HL-60/S4 treated with retinoic acid at 250 ng/mL for 4 days and 3 days (cell line): ENCODE measurements around the gene IDUA.

Experiments used
- in situ Hi-C: fragments of 300-500 bp; cut with MboI; formaldehyde crosslinking; loops from 2 replicates; pipeline ENCODE4 v1.7.0; 2022; ENCODE audit warnings: low sequenced_read_pairs

Gene IDUA

GRCh38 chr4:1027915-1028238 lies 41.0 kb downstream of the IDUA start:
- in situ Hi-C loops: no loop called here

DNA sequence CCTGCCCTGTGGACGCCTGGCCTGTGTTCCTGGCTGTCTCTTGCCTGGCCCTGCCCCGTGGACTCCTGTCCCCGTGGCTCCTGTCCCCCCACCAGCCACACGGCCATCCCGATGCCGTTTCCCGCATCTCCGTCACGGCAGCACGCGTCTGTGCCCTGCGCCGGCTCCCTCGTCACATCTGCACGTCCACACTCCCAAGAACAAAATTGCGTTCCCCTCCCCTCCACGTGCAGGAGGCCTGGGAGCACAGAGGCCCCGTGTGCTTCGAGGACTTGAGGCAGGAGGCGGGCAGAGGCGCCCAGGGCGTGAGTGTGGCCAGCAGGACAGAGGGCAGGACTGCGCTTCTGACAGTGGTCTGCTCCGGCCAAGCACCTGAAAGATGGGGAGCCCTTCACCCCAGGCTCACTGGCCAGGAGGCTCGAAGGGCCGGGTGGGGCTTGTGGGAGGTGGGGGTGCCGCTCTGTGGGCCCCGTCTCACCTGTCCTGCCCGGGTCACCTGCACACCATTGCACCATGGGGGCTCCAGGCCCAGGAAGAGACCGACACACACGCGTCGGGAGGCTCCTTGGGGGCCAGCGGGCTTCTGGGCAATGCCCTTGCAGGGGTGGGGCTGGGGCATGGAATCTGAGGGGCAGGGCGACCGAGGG lies 41.9 kb downstream of the IDUA start:
- in situ Hi-C loops: no loop called here

DNA sequence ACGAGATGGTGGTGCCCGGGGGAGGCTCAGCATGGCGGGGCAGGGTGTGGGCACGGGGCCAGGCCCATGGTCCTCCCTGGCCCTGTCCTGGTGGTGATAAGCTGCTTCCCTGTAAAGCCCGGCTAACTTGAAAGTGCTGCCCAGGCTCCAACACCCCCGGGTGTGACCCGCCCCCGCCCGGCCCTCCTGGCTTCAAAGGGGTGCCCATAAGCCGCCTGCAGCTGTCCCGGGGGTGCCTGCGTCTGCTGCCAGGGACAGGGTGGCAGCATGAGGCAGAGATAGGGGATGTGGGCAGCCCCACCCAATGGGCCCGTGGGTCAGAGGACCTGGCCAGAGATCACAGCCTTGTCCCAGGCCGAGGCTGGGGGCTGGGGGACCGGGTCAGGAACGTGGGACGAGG lies 42.7 kb downstream of the IDUA start:
- in situ Hi-C loops: no loop called here

DNA sequence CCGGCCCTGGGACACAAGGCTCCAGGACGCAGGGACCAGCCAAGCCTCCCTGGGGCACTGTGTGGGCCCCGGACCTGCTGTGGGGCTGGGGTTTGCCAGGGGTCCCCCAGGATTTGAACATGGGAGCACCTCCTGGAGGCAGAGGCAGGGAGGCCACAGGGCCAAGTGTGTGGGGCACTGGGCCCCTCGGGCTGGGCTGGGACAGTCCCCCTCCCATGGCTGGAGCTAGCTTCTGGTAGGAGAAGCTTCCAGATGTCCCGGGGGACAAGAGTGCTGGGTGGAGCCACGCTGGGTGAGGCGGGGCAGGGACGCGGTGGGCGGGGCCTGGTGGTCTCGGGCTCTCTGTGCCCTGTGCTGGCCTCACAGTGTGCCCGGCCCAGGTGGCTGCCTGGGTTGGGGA lies 43.2 kb downstream of the IDUA start:
- in situ Hi-C loops: no loop called here

- in situ Hi-C loops: no loop called here
Measured at GRCh38 chr4:1030559-1030958, 43.7 kb downstream of the IDUA start.

DNA sequence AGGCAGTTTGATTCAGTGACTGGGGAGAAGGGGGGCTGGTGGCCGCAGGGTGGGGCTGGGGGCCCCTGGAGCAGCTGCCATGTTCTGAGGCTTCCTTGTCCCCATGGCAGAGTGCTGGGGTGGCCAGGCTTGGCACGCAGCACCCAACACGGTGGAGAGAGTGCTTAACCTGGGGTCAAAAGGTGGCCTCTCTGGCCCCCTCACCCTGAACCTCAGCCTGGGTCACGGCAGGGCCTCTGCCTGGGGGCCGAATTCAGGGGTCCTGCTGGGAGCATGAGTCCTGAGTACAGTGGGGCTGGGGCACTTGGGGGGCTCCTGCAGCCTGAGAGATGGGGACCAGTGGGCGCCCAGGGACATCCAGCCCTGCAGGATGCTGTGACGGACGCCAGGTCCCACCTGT lies 44.5 kb downstream of the IDUA start:
- in situ Hi-C loops: no loop called here

DNA sequence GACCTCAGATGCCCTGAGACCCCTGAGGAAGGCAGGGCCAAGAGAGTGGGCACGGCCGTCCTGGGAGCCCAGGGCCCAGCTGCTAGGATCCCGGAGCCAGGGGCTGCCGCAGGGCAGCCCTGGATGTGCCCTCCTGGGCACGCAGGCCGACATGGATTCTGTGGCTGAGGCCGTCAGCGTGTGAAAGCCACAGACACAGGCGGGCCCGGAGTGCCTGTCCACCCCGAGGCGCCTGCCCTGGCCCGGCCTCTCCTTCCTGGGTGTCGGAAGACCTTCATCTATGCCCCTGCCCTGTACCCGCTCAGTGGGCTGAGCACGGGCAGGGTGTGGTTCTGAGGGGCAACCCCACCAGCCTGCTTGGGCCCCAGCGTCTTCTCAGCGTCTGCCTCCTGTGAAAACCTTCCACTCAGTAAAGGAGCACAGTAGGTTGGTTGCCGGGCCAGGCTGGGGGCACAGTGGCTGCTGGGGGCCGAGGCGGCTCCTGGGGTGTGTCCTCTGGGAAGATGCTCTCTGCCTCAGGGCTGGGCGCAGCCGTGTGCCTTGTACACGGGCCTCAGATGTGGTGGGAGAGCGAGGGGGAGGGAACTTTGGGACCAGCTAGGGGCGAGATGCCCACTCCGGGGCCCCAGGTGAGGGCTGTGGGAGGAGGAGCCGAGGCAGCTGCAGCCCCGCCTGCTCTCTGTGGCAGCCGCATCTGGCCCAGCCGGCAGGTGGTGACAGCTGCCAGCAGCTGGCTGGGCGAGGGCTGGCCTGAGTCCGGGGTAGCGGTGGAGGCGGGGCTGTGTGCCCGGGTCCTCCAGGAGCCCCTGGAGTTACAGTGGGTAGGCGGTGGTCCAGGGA lies 45.3 kb downstream of the IDUA start:
- in situ Hi-C loops: no loop called here

GRCh38 chr4:1032861-1033260 lies 46.0 kb downstream of the IDUA start:
- in situ Hi-C loops: no loop called here

DNA sequence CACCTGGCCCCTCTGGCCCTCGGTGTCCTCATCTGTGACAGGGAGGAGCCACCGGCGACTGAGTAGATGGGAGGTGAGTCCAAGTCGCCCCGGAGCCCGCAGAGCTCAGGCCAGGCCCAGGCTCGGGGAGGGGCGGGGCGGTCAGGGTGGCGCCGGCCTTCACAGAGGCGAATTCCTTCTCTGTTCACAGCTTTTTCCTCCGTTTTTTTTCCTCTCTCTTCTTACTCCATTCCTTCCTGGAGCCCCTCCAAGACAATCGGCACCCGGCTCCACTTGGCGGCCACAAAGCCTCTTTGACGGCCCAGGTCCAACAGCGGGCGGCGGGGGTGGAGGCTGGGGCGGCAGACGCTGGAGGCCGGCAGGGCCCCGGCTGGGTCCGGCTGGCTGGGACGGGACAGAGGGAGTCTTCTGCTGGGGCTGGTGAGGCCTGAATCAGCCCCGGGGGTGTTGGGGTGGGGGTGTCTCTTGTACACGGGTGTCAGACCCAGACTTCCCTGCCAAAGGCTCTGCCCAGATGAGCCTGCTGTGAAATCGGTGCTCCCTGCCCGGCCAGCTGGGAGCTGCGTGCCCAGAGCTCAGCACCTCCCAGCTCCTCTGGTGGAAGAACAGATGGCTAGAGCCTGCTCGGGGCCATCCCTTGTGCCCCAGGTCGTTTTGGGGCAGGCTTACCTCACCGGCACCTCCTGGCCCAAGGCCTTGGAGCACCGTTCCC lies 47.2 kb downstream of the IDUA start:
- in situ Hi-C loops: no loop called here

DNA sequence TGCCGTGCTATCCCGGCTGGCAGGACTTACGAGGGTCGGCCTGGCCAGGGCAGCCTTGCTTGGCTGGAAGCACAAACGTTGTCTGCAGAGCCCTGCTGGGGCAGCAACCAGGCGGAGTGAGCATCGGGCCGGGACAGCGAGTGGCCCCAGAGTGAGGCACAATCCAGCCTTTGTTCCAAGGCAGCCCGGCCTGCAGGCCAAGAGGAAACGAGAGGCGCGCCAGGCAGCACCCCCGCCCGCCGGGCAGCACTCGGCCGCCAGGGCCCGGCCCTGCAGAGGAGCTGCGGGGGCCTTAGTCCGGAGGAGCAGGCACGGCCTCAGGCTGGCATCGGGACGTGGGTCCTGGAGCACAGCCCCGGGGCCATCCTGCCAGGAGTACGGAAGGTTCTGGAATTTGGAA lies 48.7 kb downstream of the IDUA start:
- in situ Hi-C loops: no loop called here

GRCh38 chr4:1036095-1036494 lies 49.3 kb downstream of the IDUA start:
- in situ Hi-C loops: no loop called here

DNA sequence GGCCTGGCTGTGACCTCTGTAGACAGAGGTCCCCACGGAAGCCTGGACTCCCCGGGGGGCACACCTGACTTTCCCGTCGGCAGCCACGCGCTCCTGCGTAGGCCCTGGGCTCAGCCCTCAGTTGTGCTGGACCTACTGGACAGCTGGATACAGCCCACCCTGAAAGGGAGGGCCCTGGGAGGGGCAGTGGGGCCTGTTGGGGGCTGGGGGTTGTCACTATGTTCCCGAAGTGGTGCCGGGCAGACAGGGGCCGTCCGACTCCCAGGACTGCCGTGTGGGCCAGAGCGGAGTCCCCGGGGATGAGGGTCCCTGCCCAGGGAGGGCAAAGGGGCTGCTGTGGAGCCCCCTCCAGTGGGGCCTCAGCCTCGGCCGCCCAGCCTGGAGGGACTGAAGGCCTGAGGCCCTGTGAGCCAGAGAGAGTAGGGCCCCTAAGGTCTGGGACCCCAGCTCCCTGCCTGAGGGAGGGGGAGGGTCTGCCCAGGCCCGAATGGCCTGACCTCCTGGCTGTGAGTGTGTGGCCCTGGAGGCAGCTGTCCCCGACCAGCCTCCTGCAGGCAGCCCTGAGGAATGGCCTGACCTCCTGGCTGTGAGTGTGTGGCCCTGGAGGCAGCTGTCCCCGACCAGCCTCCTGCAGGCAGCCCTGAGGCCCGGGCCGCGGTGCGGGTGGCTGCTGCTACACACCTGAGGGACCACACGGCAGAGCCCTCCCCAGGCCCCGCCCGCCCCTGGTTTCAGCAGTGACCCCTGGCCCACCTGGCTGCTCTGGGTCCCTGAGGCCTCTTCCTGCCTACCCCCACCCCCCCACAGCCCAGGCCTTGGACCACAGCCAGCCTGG lies 50.3 kb downstream of the IDUA start:
- in situ Hi-C loops: no loop called here

DNA sequence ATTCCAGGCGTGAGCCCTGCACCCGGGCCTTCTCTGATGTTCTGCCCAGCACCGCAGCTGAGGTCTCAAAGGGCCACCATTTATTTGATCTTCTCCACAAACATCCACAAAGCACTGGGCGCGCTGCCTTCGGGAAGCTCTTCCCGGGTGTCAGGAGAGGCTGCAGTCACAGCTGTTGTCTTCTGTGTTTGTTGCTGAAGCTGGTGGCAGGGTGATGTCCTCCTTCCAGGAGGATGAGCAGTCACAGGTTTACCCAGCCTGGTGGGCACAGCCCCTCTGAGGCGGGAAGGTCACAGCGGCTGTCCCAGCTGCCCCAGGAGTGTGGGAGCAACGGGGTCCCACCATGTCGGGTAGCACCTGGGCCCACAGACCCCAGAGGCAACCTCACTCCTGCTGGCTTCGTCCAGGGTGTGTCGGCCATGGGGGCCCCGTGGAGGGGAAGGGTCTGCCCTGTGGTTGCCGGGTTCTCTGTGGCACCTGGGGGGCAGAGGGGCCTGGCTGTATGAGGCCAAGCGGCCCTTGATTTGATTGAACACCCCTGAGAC lies 52.2 kb downstream of the IDUA start:
- in situ Hi-C loops: no loop called here

DNA sequence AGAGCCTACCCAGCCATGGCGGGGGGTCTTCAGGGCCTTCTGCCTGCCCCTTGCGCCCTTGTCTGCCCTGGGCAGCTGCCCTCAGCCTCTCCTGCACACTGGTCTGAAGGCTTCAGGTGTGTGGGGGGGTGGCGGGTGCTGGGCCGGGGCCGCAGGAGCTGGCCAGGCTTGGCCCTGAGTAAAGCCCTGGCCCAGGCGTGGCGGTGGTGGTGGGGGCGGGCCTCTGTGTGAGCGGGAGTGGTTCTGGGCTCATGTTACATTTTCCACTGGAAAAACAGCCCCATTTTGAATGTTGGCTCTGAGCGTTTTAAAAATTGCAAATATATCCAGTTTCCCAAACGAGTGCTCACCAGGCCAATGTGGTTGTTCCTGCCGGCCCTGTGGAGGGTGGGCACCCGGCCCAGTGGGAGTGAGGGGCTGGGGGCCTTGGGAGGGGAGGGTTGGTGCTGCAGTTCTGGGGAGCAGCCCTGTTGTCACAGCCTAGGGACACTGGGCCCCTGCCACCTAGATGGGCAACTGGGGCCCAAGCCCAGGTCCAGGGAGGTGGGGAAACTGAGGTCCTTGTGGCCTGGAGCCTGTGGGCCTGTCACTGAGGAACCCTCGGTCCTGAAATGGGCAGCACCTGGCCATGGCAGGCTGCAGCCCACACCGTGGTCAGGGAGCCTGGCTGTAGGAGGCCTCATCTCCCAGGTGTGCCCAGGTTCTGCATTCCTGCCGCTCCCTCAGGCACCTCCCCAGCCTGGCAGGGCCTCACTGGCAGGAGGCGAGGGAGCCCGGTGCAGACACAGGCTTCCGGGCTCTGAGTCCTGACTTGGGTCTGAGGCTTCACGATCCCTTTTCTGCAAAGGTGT lies 52.9 kb downstream of the IDUA start:
- in situ Hi-C loops: no loop called here

- in situ Hi-C loops: no loop called here
Measured at GRCh38 chr4:1040344-1041146, 53.7 kb downstream of the IDUA start.

- in situ Hi-C loops: no loop called here
Measured at GRCh38 chr4:1041147-1041935, 54.5 kb downstream of the IDUA start.

GRCh38 chr4:1041936-1042330 lies 55.1 kb downstream of the IDUA start:
- in situ Hi-C loops: no loop called here

DNA sequence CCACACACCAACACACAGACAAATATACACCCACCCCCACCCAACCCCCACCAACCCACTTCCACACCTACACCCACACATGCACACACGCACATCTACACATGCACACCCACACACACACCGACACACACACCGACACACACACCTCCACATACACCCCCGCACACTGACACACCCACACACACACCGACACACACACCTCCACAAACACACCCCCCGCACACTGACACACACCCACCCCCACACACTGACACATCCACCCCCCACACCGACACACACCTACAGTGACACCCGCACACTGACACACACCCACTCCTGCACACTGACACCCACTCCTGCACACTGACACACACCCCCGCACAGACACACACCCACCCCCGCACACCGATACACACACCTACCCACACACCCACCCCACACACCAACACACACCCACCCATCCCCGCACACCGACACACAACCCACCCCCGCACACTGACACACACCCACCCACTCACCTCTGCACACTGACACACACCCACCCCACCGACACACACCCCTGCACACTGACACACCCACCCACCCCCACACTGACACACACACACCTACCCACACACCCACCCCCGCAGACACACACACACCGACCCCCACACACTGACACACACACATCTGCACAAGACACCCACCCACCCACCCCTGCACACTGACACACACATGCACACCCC lies 55.7 kb downstream of the IDUA start:
- in situ Hi-C loops: no loop called here
